ENCODE results near the gene RPL38. TPM values are rescaled to one million over a fixed set of nuclear protein-coding genes. Genes with fewer than 3 reads are reported as not detected.

The RPL38 gene
- total and polyA plus RNA-seq, 2 donors (not counting 1 experiment from before 2014, with no cell fraction given), result 1,185 to 3,018 TPM

DNA sequence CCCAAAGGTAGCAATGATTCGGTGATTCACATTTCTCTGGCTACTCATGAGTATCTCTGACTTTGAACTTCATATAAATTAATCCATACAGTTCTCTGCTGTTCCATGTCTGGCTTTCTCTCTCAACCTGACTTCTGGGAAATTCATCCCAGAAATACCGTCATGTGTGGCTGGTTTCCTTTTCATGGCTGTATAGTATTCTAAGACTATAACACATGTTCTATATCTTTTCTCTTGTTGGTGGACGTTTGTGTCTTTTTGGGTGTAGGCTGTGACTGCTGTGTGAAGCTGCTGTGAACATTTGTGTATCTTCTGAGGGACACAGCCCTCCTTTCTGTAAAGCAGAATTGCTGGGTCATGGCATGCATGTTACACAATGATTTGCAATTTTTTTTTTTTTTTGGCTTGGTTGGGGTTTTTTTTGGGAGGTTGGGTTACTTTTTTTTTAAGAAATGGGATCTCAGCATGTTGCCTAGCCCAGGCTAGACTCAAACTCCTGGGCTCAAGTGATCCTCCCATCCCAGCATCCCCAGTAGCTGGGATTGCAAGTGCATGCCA is 16.2 kb downstream of the RPL38 start:
- Histone ChIP-seq H3K4me2 (ENCODE audit: extremely low read depth, insufficient read depth, low read length) (no peak overlapping the region), H3K79me2 (ENCODE audit: control insufficient read depth, insufficient read depth, low read length) (no peaks in the 10 kb centered on the region), H3K9me3 (ENCODE audit: control insufficient read depth, insufficient read depth, low read depth, low read length) (no peaks in the 10 kb centered on the region), H2AFZ (ENCODE audit: low read length) (no peak overlapping the region), H3K27me3 (ENCODE audit: control insufficient read depth, insufficient read depth, low read length) (no peaks in the 10 kb centered on the region), H3K36me3 (ENCODE audit: control insufficient read depth, insufficient read depth, low read length) (no peaks in the 10 kb centered on the region), H4K20me1 (ENCODE audit: control insufficient read depth, extremely low read depth, insufficient read depth, low read length) (no peaks in the 10 kb centered on the region), H3K4me1 (ENCODE audit: control insufficient read depth, extremely low read depth, insufficient read depth, low read length) (no peaks in the 10 kb centered on the region), H3K9ac (ENCODE audit: insufficient read depth, low read length) (no peak overlapping the region), H3K4me3 (replicated peaks in 1 of 4; ENCODE audit: control extremely low read depth in 1 of 4, insufficient read depth in 1 of 4, low read depth in 3 of 4, low read length in 4 of 4) (no peak overlapping the region), H3K27ac (ENCODE audit: insufficient read depth, low read length) (no peak overlapping the region)
- no peak for DNase-seq (ENCODE audit: low read depth in 2 of 2)
- no peak for TF ChIP-seq EZH2 (IDR thresholded peaks at IDR 0.05; ENCODE audit: low read length, missing control alignments)
- TF ChIP-seq, protein P1, sequence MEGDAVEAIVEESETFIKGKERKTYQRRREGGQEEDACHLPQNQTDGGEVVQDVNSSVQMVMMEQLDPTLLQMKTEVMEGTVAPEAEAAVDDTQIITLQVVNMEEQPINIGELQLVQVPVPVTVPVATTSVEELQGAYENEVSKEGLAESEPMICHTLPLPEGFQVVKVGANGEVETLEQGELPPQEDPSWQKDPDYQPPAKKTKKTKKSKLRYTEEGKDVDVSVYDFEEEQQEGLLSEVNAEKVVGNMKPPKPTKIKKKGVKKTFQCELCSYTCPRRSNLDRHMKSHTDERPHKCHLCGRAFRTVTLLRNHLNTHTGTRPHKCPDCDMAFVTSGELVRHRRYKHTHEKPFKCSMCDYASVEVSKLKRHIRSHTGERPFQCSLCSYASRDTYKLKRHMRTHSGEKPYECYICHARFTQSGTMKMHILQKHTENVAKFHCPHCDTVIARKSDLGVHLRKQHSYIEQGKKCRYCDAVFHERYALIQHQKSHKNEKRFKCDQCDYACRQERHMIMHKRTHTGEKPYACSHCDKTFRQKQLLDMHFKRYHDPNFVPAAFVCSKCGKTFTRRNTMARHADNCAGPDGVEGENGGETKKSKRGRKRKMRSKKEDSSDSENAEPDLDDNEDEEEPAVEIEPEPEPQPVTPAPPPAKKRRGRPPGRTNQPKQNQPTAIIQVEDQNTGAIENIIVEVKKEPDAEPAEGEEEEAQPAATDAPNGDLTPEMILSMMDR (conservative IDR thresholded peaks at IDR 0.05 in 1 of 2, IDR thresholded peaks at IDR 0.05 in 1 of 2; ENCODE audit: low read depth in 1 of 2, low read length in 2 of 2), result no peak

DNA sequence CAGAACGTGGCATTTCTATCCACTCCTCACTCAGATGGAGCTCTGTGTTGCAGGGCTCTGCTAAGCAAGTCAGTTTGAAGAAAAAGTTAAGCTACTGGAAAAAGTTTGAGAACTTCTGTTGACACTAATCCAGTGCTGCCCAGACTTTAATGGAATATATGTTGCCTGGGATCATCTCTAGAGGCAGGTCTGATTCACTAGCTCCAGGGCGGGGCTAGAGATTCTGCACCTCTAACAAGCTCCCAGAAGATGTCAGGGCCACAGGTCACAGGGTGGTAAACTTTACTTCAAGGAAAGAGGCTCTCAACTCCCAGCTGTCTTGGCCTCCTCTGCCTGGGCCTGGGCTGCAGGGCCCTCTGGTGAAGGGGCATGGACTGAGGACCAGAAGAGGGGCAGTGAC is 16.7 kb downstream of the RPL38 start:
- Histone ChIP-seq H3K4me3 (replicated peaks in 1 of 4; ENCODE audit: control extremely low read depth in 1 of 4, insufficient read depth in 1 of 4, low read depth in 3 of 4, low read length in 4 of 4) (no peak overlapping the region), H3K27ac (ENCODE audit: insufficient read depth, low read length) (no peak overlapping the region), H3K9me3 (ENCODE audit: control insufficient read depth, insufficient read depth, low read depth, low read length) (no peaks in the 10 kb centered on the region), H4K20me1 (ENCODE audit: control insufficient read depth, extremely low read depth, insufficient read depth, low read length) (no peaks in the 10 kb centered on the region), H3K4me2 (ENCODE audit: extremely low read depth, insufficient read depth, low read length) (no peak overlapping the region), H3K4me1 (ENCODE audit: control insufficient read depth, extremely low read depth, insufficient read depth, low read length) (no peaks in the 10 kb centered on the region), H3K36me3 (ENCODE audit: control insufficient read depth, insufficient read depth, low read length) (no peaks in the 10 kb centered on the region), H3K79me2 (ENCODE audit: control insufficient read depth, insufficient read depth, low read length) (no peaks in the 10 kb centered on the region), H2AFZ (ENCODE audit: low read length) (no peak overlapping the region), H3K9ac (ENCODE audit: insufficient read depth, low read length) (no peak overlapping the region), H3K27me3 (ENCODE audit: control insufficient read depth, insufficient read depth, low read length) (no peaks in the 10 kb centered on the region)
- no peak for TF ChIP-seq EZH2 (IDR thresholded peaks at IDR 0.05; ENCODE audit: low read length, missing control alignments)
- TF ChIP-seq, protein P1 (conservative IDR thresholded peaks at IDR 0.05 in 1 of 2, IDR thresholded peaks at IDR 0.05 in 1 of 2; ENCODE audit: low read depth in 1 of 2, low read length in 2 of 2), result no peak
- no peak for DNase-seq (ENCODE audit: low read depth in 2 of 2)

DNA sequence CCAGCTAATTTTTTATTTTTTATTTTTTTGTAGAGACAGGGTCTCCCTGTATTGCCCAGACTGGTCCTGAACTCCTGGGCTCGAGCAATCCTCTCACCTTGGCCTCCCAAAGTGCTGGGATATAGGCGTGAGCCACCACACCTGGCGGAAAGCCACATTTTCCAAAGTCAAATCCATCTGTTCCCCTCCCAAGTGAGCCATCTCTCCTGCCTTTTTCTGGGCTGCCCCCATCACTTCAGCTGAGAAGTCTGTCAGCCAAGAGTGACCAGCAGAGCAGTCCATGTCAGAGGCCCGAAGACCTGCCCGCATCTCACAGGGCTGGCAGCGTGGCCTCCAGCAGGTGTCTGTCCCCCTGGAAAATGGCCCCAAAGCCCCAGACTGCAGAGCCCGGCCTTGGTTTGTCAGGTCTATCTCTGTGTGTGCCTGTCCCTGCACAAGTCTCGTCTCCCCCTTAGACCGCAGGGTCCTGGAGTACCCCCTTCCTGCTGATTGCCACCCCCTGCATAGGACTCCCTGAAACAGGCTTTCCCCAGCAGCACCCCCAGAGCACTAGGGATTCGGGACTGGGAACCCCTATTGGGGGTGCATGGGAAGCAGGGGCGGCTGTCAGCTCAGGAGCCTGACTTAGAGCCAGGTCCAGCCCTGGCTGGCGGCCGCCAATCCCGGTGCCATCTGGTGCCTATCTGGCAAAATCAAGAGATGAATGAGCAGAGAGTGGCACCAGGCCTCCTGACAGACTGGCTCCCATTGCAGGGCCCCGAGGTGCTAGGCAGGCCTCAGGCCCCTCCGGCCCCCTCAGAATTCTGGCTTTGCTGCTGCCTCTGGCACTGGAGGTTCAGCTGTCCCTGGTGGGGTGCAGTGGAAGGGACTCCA is 17.7 kb downstream of the RPL38 start:
- no peak for DNase-seq (ENCODE audit: low read depth in 2 of 2)
- Histone ChIP-seq H3K4me3 (replicated peaks in 1 of 4; ENCODE audit: control extremely low read depth in 1 of 4, insufficient read depth in 1 of 4, low read depth in 3 of 4, low read length in 4 of 4) (no peak overlapping the region), H3K9ac (ENCODE audit: insufficient read depth, low read length) (no peak overlapping the region), H3K79me2 (ENCODE audit: control insufficient read depth, insufficient read depth, low read length) (no peaks in the 10 kb centered on the region), H3K27me3 (ENCODE audit: control insufficient read depth, insufficient read depth, low read length) (no peaks in the 10 kb centered on the region), H3K36me3 (ENCODE audit: control insufficient read depth, insufficient read depth, low read length) (no peaks in the 10 kb centered on the region), H3K27ac (ENCODE audit: insufficient read depth, low read length) (no peak overlapping the region), H2AFZ (ENCODE audit: low read length) (no peak overlapping the region), H4K20me1 (ENCODE audit: control insufficient read depth, extremely low read depth, insufficient read depth, low read length) (no peaks in the 10 kb centered on the region), H3K9me3 (ENCODE audit: control insufficient read depth, insufficient read depth, low read depth, low read length) (no peaks in the 10 kb centered on the region), H3K4me1 (ENCODE audit: control insufficient read depth, extremely low read depth, insufficient read depth, low read length) (no peaks in the 10 kb centered on the region), H3K4me2 (ENCODE audit: extremely low read depth, insufficient read depth, low read length) (no peak overlapping the region)
- TF ChIP-seq EZH2 (IDR thresholded peaks at IDR 0.05; ENCODE audit: low read length, missing control alignments), result no peak
- TF ChIP-seq, protein P1 (conservative IDR thresholded peaks at IDR 0.05 in 1 of 2, IDR thresholded peaks at IDR 0.05 in 1 of 2; ENCODE audit: low read depth in 1 of 2, low read length in 2 of 2), result no peak
